ENCODE data around the gene QKI.

QKI gene

GRCh38 chr6:163626073-163626867 lies 211.8 kb downstream of the QKI start:
- DNase-seq, result no peak

- no peak for DNase-seq
Observed at GRCh38 chr6:163627274-163628062, 212.9 kb downstream of the QKI start.
